HuH-7 (cell line): ENCODE data around the gene CHSY1.

Experiments
- DNase-seq: peaks from one replicate; pipeline ENCODE4 v3.0.0; 2011; ENCODE audit warnings: low spot score

CHSY1 gene

GRCh38 chr15:101171954-101172353 is 79.9 kb downstream of the CHSY1 start:
- DNase-seq: no peak

- no peak for DNase-seq
Measured at GRCh38 chr15:101170568-101171350, 81.1 kb downstream of the CHSY1 start.

GRCh38 chr15:101169495-101170071 is 82.3 kb downstream of the CHSY1 start:
- no peak for DNase-seq

GRCh38 chr15:101168898-101169494 is 82.9 kb downstream of the CHSY1 start:
- DNase-seq: no peak

GRCh38 chr15:101168463-101168824 is 83.4 kb downstream of the CHSY1 start:
- DNase-seq: no peak

- no peak for DNase-seq
Measured at GRCh38 chr15:101167753-101168462, 83.9 kb downstream of the CHSY1 start.

- no peak for DNase-seq
Measured at GRCh38 chr15:101167411-101167752, 84.5 kb downstream of the CHSY1 start.

GRCh38 chr15:101165905-101166471 is 85.9 kb downstream of the CHSY1 start:
- DNase-seq: no peak

- DNase-seq: no peak
Measured at GRCh38 chr15:101162701-101163483, 89.0 kb downstream of the CHSY1 start.

GRCh38 chr15:101161656-101162055 is 90.2 kb downstream of the CHSY1 start:
- DNase-seq: no peak

GRCh38 chr15:101159936-101160815 is 91.7 kb downstream of the CHSY1 start:
- no peak for DNase-seq

GRCh38 chr15:101159096-101159935 is 92.5 kb downstream of the CHSY1 start:
- DNase-seq: no peak

GRCh38 chr15:101158166-101159095 is 93.4 kb downstream of the CHSY1 start:
- no peak for DNase-seq

- no peak for DNase-seq
Measured at GRCh38 chr15:101157721-101158120, 94.1 kb downstream of the CHSY1 start.

- no peak for DNase-seq
Measured at GRCh38 chr15:101156509-101157159, 95.2 kb downstream of the CHSY1 start.

- DNase-seq: no peak
Measured at GRCh38 chr15:101156061-101156460, 95.8 kb downstream of the CHSY1 start.

- DNase-seq: no peak
Measured at GRCh38 chr15:101153801-101154656, 97.8 kb downstream of the CHSY1 start.
